Keratinocyte (primary cell): ENCODE measurements around the gene EIF2B2.

Experiments
- EZH2 ChIP-seq: IDR thresholded peaks from one replicate; pipeline ENCODE4 v1.6.1; 2012; ENCODE audit warnings: inconsistent platforms, mild to moderate bottlenecking, low read length, moderate library complexity
- TF ChIP-seq, protein P1 (sequence below), 3 experiments: IDR thresholded peaks in 1 of 3; conservative IDR thresholded peaks in 1 of 3; optimal IDR thresholded peaks in 1 of 3; 2 replicates in 2 of 3; 3 replicates in 1 of 3; pipeline versions ENCODE3 to v1.5.1; 2011; ENCODE audit warnings: low read length in 3 of 3, mild to moderate bottlenecking in 3 of 3, moderate library complexity in 2 of 3, control low read depth in 1 of 3, inconsistent platforms in 1 of 3; ENCODE audit not compliant: insufficient read depth in 2 of 3; ENCODE audit errors: extremely low read depth in 1 of 3

DNA sequence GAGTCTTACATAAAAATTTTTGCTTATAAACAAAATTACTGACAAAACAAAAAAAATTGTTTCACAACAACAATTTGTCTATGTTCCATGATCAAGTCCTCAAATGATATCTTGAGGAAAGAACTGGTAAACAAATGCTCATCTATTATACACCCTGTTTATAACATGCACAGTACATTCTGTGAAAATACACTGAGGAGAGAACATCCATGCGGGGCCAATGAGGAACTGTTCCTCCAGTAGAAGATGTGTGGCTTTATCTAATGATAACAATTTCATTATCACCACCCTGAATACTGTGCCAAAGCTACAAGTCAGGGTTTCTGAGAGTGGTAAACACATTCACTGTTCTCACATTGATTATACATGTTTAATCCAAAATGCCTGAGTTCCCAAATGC is 37.8 kb downstream of the EIF2B2 start:
- TF ChIP-seq, protein P1, sequence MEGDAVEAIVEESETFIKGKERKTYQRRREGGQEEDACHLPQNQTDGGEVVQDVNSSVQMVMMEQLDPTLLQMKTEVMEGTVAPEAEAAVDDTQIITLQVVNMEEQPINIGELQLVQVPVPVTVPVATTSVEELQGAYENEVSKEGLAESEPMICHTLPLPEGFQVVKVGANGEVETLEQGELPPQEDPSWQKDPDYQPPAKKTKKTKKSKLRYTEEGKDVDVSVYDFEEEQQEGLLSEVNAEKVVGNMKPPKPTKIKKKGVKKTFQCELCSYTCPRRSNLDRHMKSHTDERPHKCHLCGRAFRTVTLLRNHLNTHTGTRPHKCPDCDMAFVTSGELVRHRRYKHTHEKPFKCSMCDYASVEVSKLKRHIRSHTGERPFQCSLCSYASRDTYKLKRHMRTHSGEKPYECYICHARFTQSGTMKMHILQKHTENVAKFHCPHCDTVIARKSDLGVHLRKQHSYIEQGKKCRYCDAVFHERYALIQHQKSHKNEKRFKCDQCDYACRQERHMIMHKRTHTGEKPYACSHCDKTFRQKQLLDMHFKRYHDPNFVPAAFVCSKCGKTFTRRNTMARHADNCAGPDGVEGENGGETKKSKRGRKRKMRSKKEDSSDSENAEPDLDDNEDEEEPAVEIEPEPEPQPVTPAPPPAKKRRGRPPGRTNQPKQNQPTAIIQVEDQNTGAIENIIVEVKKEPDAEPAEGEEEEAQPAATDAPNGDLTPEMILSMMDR (optimal IDR thresholded peaks at IDR 0.05 in 1 of 3, IDR thresholded peaks at IDR 0.05 in 1 of 3, conservative IDR thresholded peaks at IDR 0.05 in 1 of 3; ENCODE audit: extremely low read depth in 1 of 3, insufficient read depth in 2 of 3, low read length in 3 of 3) = no peak
- TF ChIP-seq EZH2 = no peak
